ENCODE results near the gene MAFF.

- TF ChIP-seq CTCF (IDR thresholded peaks at IDR 0.05) (no peak), POLR2AphosphoS5 (IDR thresholded peaks at IDR 0.05) (no peak), POLR2A (IDR thresholded peaks at IDR 0.05) (no peak)
These were observed 57.6 kb downstream of the MAFF start for GRCh38 chr22:38259370-38259769.
